Measurements from ENCODE around the gene LZTR1.
"Not testable (repeated sequence)": the region's sequence is repeated elsewhere in the genome, so short reads cannot be mapped to it uniquely, and the experiment has no call there.

LZTR1 gene

DNA sequence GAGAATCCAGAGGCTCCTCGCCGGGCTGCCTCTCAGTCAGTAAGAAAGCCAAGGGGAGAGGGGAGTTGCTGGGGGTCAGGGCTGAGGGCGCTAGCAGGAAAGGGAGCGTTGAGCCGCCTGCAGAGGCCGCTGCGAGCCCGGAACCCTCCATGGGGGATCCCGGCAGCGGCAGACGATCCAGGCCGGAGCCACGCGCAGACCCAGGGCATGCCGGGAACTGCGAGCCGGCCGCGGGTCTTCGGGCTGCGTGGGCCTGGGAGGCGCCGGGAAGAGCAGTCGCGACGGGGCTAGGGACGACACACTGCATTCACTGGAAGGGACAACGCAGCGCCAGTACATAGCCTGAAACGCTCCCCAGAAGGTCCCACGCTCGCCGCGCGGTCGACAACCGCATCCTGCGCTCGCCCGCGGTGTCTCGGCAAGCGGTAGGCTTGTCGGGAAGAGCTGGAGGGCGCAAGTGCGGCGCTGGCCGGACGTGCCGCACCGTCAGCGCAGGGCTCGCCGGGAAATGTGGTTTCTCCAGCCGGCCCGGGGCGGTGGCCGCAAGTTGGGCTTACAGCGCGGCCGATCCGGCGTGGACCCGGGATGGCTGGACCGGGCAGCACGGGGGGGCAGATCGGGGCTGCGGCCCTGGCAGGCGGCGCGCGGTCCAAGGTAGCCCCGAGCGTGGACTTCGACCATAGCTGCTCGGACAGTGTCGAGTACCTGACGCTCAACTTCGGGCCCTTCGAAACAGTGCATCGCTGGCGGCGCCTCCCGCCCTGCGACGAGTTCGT, at the start of gene LZTR1:
Gene LZTR1 (plus strand): TSS at position 511 of the 776 bp plus-strand sequence. CDS start 75 bp downstream, at position 586.
- H3K4me1 ChIP-seq (ENCODE audit: low read depth, poor library complexity, severe bottlenecking) = peaks cover 18% of the 10 kb centered on the region
- H3K4me3 ChIP-seq (IDR thresholded peaks at IDR 0.05; ENCODE audit: insufficient read depth, low read depth, low read length) = no peak within 1 kb of the TSS
- H3K4me2 ChIP-seq = peak within 1 kb of the TSS; percentile 96
- no peaks in the 10 kb centered on the region for H3K79me2 ChIP-seq (ENCODE audit: insufficient read depth, low read depth)
- H4K20me1 ChIP-seq (ENCODE audit: insufficient read depth) = no peaks in the 10 kb centered on the region
- peaks cover 9% of the 10 kb centered on the region; the same call in 1 of the 2 replicates for H3K27me3 ChIP-seq (ENCODE audit: insufficient read depth, low read depth)
- no peaks in the 10 kb centered on the region for H3K36me3 ChIP-seq (ENCODE audit: insufficient read depth)
- H3K27ac ChIP-seq = peak within 1 kb of the TSS; percentile 66
- TF ChIP-seq, protein P1, sequence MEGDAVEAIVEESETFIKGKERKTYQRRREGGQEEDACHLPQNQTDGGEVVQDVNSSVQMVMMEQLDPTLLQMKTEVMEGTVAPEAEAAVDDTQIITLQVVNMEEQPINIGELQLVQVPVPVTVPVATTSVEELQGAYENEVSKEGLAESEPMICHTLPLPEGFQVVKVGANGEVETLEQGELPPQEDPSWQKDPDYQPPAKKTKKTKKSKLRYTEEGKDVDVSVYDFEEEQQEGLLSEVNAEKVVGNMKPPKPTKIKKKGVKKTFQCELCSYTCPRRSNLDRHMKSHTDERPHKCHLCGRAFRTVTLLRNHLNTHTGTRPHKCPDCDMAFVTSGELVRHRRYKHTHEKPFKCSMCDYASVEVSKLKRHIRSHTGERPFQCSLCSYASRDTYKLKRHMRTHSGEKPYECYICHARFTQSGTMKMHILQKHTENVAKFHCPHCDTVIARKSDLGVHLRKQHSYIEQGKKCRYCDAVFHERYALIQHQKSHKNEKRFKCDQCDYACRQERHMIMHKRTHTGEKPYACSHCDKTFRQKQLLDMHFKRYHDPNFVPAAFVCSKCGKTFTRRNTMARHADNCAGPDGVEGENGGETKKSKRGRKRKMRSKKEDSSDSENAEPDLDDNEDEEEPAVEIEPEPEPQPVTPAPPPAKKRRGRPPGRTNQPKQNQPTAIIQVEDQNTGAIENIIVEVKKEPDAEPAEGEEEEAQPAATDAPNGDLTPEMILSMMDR (conservative IDR thresholded peaks at IDR 0.05; ENCODE audit: low read depth, low read length) = 0 out of 2 replicates have a peak, but pooled peaks have one; percentile 48
- peak within 1 kb of the TSS; percentile 73 for H3K9ac ChIP-seq
- peak within 1 kb of the TSS; percentile 90 for H2AFZ ChIP-seq (ENCODE audit: low read depth)

DNA sequence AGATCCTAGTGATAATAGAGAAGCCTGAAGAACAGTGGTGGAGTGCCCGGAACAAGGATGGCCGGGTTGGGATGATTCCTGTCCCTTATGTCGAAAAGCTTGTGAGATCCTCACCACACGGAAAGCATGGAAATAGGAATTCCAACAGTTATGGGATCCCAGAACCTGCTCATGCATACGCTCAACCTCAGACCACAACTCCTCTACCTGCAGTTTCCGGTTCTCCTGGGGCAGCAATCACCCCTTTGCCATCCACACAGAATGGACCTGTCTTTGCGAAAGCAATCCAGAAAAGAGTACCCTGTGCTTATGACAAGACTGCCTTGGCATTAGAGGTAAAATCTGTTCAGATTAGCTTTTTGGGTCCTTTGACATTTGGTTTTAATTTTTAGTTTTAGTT, 48.2 kb upstream of the LZTR1 start:
- no peak overlapping the region for H3K4me2 ChIP-seq
- H2AFZ ChIP-seq (ENCODE audit: low read depth) = no peak overlapping the region
- no peak overlapping the region for H3K9ac ChIP-seq
- peaks cover 96% of the 10 kb centered on the region for H3K79me2 ChIP-seq (ENCODE audit: insufficient read depth, low read depth)
- no peaks in the 10 kb centered on the region for H3K36me3 ChIP-seq (ENCODE audit: insufficient read depth)
- no peak overlapping the region for H3K4me3 ChIP-seq (IDR thresholded peaks at IDR 0.05; ENCODE audit: insufficient read depth, low read depth, low read length)
- H4K20me1 ChIP-seq (ENCODE audit: insufficient read depth) = peaks cover 51% of the 10 kb centered on the region
- peaks cover 12% of the 10 kb centered on the region for H3K4me1 ChIP-seq (ENCODE audit: low read depth, poor library complexity, severe bottlenecking)
- no peaks in the 10 kb centered on the region for H3K27me3 ChIP-seq (ENCODE audit: insufficient read depth, low read depth)
- TF ChIP-seq, protein P1 (conservative IDR thresholded peaks at IDR 0.05; ENCODE audit: low read depth, low read length) = no peak
- no peak overlapping the region for H3K27ac ChIP-seq

DNA sequence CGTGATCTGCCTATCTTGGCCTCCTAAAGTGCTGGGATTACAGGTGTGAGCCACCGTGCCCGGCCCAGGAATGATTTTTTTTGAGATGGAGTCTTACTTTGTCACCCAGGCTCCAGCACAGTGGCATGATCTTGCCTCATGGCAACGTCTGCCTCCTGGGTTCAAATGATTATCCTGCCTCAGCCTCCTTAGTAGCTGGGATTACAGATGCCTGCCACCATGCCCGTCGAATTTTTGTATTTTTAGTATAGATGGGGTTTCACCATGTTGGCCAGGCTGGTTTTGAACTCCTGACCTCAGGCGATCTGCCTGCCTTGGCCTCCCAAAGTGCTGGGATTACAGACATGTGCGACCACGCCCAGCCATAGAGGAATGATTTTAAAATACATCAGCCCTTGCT, 47.0 kb upstream of the LZTR1 start:
- H3K79me2 ChIP-seq (ENCODE audit: insufficient read depth, low read depth) = peaks cover 98% of the 10 kb centered on the region
- H3K27ac ChIP-seq; H3K36me3 ChIP-seq (ENCODE audit: insufficient read depth); H3K9ac ChIP-seq; H3K4me3 ChIP-seq (IDR thresholded peaks at IDR 0.05; ENCODE audit: insufficient read depth, low read depth, low read length); H3K27me3 ChIP-seq (ENCODE audit: insufficient read depth, low read depth); H3K4me2 ChIP-seq; H2AFZ ChIP-seq (ENCODE audit: low read depth): not testable (repeated sequence)
- H4K20me1 ChIP-seq (ENCODE audit: insufficient read depth) = peaks cover 57% of the 10 kb centered on the region
- H3K4me1 ChIP-seq (ENCODE audit: low read depth, poor library complexity, severe bottlenecking) = peaks cover 16% of the 10 kb centered on the region

DNA sequence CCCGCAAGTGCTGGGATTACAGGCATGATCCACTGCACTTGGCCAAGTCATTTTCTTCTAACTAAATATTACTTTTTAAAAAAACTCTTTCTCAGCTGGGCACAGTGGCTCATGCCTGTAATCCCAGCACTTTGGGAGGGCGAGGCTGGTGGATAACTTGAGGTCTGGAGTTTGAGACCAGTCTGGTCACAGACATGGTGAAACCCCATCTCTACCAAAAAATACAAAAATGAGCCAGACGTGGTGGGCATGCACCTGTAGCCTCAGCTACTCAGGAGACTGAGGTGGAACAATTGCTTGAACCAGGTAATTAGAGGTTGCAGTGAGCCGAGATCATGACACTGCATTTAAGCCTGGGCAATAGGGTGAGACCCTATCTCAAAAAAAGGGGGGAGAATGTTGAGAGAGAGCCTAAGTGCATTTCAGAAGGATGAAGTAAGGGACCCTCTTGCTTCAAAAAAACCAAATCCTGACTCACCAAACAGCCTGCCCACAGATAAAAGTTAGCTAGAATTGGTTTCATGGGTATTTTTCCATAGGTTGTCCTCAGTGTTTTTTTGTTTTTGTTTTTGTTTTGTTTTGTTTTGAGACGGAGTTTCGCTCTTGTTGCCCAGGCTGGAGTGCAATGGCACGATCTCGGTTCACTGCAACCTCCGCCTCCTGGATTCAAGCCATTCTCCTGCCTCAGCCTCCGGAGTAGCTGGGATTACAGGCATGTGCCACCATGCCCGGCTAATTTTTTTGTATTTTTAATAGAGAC, 46.1 kb upstream of the LZTR1 start:
- not testable (repeated sequence) for H2AFZ ChIP-seq (ENCODE audit: low read depth); H3K36me3 ChIP-seq (ENCODE audit: insufficient read depth); H3K27me3 ChIP-seq (ENCODE audit: insufficient read depth, low read depth); H3K27ac ChIP-seq; H3K4me3 ChIP-seq (IDR thresholded peaks at IDR 0.05; ENCODE audit: insufficient read depth, low read depth, low read length); H3K9ac ChIP-seq; H3K4me2 ChIP-seq
- peaks cover 59% of the 10 kb centered on the region for H4K20me1 ChIP-seq (ENCODE audit: insufficient read depth)
- H3K4me1 ChIP-seq (ENCODE audit: low read depth, poor library complexity, severe bottlenecking) = peaks cover 22% of the 10 kb centered on the region
- peaks cover 98% of the 10 kb centered on the region for H3K79me2 ChIP-seq (ENCODE audit: insufficient read depth, low read depth)

DNA sequence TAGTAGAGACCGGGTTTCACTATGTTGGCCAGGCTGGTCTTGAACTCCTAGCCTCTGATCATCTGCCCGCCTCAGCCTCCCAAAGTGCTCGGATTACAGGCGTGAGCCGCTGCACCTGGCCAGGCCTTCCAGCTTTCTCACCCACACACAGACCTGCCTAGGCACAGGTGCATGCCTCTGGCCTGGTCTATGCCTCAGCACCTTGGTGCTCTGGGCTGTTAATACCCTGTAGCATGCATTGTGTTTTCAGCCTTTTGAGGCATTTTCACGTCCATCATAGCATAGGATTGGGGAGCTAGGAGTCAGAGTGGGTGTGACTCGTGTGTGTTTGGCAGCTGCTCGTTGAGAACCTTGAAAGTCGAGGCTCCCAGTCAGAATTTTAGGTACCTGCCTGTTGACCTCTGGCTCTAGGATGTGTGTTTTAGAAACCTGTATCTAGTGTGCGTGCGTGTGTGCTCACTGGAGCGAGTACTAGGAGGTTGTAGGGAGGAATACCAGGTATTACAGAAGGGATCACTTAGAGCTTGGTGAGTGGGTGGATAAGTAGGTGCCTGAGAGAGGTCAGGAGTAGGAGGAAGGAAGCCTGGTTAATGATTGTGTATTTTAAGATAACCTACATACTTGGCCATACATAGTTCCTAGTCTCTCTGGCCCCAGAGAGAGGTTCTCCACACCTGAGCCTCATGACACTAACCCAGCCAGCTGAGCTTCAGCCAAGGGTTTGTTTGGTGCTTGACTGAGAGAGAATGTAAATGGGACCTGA, 44.9 kb upstream of the LZTR1 start:
- H4K20me1 ChIP-seq (ENCODE audit: insufficient read depth) = peaks cover 61% of the 10 kb centered on the region
- no peak overlapping the region for H2AFZ ChIP-seq (ENCODE audit: low read depth)
- TF ChIP-seq, protein P1 (conservative IDR thresholded peaks at IDR 0.05; ENCODE audit: low read depth, low read length) = no peak
- no peak overlapping the region for H3K27ac ChIP-seq
- H3K4me2 ChIP-seq = no peak overlapping the region; the same call in 1 of the 2 replicates
- H3K4me3 ChIP-seq (IDR thresholded peaks at IDR 0.05; ENCODE audit: insufficient read depth, low read depth, low read length) = no peak overlapping the region
- no peaks in the 10 kb centered on the region for H3K36me3 ChIP-seq (ENCODE audit: insufficient read depth)
- H3K79me2 ChIP-seq (ENCODE audit: insufficient read depth, low read depth) = peaks cover 98% of the 10 kb centered on the region
- H3K27me3 ChIP-seq (ENCODE audit: insufficient read depth, low read depth) = no peaks in the 10 kb centered on the region
- peaks cover 22% of the 10 kb centered on the region for H3K4me1 ChIP-seq (ENCODE audit: low read depth, poor library complexity, severe bottlenecking)
- no peak overlapping the region for H3K9ac ChIP-seq

All from KMS-11 (cell line).